OCI-LY3 (cell line): ENCODE results near the gene JAK2.

ENCODE experiments used
- H2AFZ ChIP-seq: fragments of 200-600, 300-600 bp; shearing (Covaris generic); 2 replicates; pipeline ENCODE4 v1.6.0; 2014; ENCODE audit warnings: antibody characterized with exemption, low read depth, low read length
- H3K27ac ChIP-seq: fragments of 200-600, 300-600 bp; sonication (generic); 2 replicates; pipeline ENCODE4 v1.5.1; 2014; ENCODE audit warnings: mild to moderate bottlenecking, low read length, moderate library complexity, mixed read lengths
- H3K27me3 ChIP-seq: fragments of 200-600, 300-600 bp; sonication (generic); 2 replicates; pipeline ENCODE4 v1.6.1; 2014; ENCODE audit warnings: low read depth, low read length, mixed read lengths
- H3K36me3 ChIP-seq: fragments of 200-600, 300-600 bp; sonication (generic); replicated peaks from 2 replicates; pipeline ENCODE3; 2014; ENCODE audit warnings: low read depth, low read length, mixed read lengths
- H3K4me1 ChIP-seq: fragments of 300-600, 200-600 bp; sonication (generic); 2 replicates; pipeline ENCODE4 v1.6.1; 2014; ENCODE audit warnings: low read length, mixed read lengths
- H3K4me2 ChIP-seq: fragments of 200-600, 300-600 bp; sonication (generic); 2 replicates; pipeline ENCODE4 v1.6.1; 2014; ENCODE audit warnings: low read length, mixed read lengths
- H3K4me3 ChIP-seq: fragments of 300-600, 200-600 bp; sonication (generic); 2 replicates; pipeline ENCODE4 v1.5.1; 2014; ENCODE audit warnings: antibody characterized with exemption, mild to moderate bottlenecking, low read length, moderate library complexity
- H3K79me2 ChIP-seq: fragments of 300-600, 200-600 bp; shearing (Covaris generic); 2 replicates; pipeline ENCODE4 v1.6.1; 2014; ENCODE audit warnings: mild to moderate bottlenecking, low read length, mixed read lengths
- H3K9ac ChIP-seq: fragments of 300-600, 200-600 bp; shearing (Covaris generic); 2 replicates; pipeline ENCODE4 v1.6.0; 2014; ENCODE audit warnings: mild to moderate bottlenecking, low read length, moderate library complexity
- H3K9me3 ChIP-seq: fragments of 200-600, 300-600 bp; shearing (Covaris generic); 2 replicates; pipeline ENCODE4 v1.6.1; 2014; ENCODE audit warnings: low read length, mixed read lengths; ENCODE audit not compliant: insufficient read depth
- H4K20me1 ChIP-seq: fragments of 200-600, 300-600 bp; sonication (generic); 2 replicates; pipeline ENCODE4 v1.6.1; 2016; ENCODE audit warnings: low read length, mixed read lengths; ENCODE audit not compliant: insufficient read depth
- EZH2phosphoT487 ChIP-seq: fragments of 200-600 bp; shearing (Covaris generic); IDR thresholded peaks from 2 replicates; pipeline ENCODE4 v1.6.1; 2018; ENCODE audit warnings: antibody characterized with exemption, mixed run types, low read depth
- TF ChIP-seq, protein P1 (sequence below): fragments of 200-600, 300-600 bp; sonication (generic); IDR thresholded peaks from 2 replicates; pipeline ENCODE4 v1.5.1; 2014; ENCODE audit warnings: antibody characterized with exemption, low read length, low read depth

JAK2 gene

DNA sequence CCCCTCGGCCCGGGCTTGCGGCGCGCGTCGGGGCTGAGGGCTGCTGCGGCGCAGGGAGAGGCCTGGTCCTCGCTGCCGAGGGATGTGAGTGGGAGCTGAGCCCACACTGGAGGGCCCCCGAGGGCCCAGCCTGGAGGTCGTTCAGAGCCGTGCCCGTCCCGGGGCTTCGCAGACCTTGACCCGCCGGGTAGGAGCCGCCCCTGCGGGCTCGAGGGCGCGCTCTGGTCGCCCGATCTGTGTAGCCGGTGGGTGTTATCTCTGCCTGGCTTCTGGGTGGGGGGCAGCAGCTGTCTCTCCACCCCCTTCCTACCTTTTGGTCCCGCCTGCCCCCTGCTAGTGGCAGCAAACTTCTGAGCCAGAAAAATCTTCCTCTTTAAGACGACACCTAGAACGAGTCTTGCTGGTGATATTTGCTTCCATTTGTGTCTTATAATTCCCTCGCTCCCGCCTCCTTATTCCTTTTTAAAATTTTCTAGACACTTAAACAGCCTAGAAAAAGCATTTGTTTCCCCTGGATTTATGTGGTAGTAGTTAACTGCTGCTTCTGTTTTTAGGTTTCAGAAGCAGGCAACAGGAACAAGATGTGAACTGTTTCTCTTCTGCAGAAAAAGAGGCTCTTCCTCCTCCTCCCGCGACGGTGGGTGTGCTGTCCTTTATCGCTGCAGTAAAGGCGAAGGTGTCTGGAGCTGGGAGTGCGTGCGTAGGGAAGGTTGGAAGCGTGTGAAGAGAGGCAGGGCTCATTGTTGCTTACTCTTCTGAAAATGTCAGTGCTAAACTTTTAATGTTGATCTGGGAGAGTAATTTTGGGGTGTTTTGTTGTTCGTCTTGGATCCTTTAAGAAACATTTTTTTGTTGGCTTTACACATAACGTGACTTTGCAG, 554 bp downstream of the JAK2 start:
- Histone ChIP-seq H3K4me2 (peak overlapping the region; percentile 71), H3K4me1 (peaks cover 38% of the 10 kb centered on the region), H2AFZ (0 out of 2 replicates have a peak overlapping the region, but pooled peaks have one; percentile 43), H3K27me3 (no peaks in the 10 kb centered on the region), H3K9ac (peak overlapping the region; percentile 83), H3K4me3 (peak overlapping the region; percentile 79), H3K79me2 (peaks cover 8% of the 10 kb centered on the region), H3K36me3 (no peaks in the 10 kb centered on the region), H3K27ac (peak overlapping the region; percentile 78), H4K20me1 (0 out of 2 replicates have a peak, but pooled peaks cover 4% of the 10 kb centered on the region), H3K9me3 (no peaks in the 10 kb centered on the region)
- TF ChIP-seq EZH2phosphoT487: no peak
- TF ChIP-seq, protein P1, sequence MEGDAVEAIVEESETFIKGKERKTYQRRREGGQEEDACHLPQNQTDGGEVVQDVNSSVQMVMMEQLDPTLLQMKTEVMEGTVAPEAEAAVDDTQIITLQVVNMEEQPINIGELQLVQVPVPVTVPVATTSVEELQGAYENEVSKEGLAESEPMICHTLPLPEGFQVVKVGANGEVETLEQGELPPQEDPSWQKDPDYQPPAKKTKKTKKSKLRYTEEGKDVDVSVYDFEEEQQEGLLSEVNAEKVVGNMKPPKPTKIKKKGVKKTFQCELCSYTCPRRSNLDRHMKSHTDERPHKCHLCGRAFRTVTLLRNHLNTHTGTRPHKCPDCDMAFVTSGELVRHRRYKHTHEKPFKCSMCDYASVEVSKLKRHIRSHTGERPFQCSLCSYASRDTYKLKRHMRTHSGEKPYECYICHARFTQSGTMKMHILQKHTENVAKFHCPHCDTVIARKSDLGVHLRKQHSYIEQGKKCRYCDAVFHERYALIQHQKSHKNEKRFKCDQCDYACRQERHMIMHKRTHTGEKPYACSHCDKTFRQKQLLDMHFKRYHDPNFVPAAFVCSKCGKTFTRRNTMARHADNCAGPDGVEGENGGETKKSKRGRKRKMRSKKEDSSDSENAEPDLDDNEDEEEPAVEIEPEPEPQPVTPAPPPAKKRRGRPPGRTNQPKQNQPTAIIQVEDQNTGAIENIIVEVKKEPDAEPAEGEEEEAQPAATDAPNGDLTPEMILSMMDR: no peak

DNA sequence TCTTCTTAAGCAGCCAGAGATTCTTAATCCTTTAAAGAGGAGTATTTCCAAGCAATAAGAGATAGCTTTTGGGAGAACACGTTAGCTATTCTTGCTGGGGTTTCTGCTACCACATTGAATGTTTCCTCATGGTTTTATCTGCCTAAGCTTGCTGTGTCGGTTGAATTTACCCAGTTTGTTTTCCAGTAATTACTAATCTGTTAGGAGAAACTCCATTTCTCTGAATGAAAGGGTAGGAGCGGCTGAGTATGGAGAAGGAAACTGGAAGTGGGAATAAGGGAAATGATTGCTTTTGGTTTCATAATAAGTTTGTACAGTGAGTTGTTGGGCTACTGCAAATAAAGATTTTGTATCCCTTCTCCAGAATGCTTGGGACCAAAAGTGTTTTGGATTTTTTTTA, 1.2 kb downstream of the JAK2 start:
- Histone ChIP-seq H3K9ac (peak overlapping the region; percentile 83), H3K9me3 (no peaks in the 10 kb centered on the region), H3K79me2 (peaks cover 8% of the 10 kb centered on the region), H3K4me1 (peaks cover 37% of the 10 kb centered on the region), H3K27me3 (no peaks in the 10 kb centered on the region), H3K4me3 (peak overlapping the region; percentile 79), H3K27ac (peak overlapping the region; percentile 78), H4K20me1 (0 out of 2 replicates have a peak, but pooled peaks cover 4% of the 10 kb centered on the region), H2AFZ (no peak overlapping the region), H3K36me3 (no peaks in the 10 kb centered on the region), H3K4me2 (peak overlapping the region; percentile 71)
- TF ChIP-seq, protein P1: no peak
- no peak for TF ChIP-seq EZH2phosphoT487

DNA sequence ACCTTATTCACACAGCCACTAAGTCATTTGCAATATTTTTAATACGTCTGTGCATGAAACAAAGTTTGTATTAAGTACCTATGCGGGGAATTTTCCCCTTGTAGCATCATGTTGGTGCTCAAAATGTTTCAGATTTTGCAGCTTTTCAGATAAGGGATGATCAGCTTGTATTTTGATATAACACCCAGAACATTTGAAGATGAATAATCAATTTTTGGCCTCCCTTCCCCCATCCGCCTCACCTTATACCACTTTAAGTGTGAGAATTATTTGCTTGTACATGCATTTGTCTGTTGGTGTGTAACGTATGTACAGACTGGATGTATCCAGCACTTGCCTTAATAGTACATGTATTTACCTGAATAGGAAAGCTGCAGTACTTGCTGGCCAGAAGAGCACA, 1.7 kb downstream of the JAK2 start:
- Histone ChIP-seq H4K20me1 (0 out of 2 replicates have a peak, but pooled peaks cover 4% of the 10 kb centered on the region), H3K9me3 (no peaks in the 10 kb centered on the region), H3K36me3 (peaks cover 2% of the 10 kb centered on the region), H3K4me3 (peak overlapping the region; percentile 79), H3K79me2 (peaks cover 8% of the 10 kb centered on the region), H3K27me3 (no peaks in the 10 kb centered on the region), H3K9ac (no peak overlapping the region), H3K27ac (no peak overlapping the region), H3K4me1 (peaks cover 37% of the 10 kb centered on the region), H2AFZ (no peak overlapping the region), H3K4me2 (peak overlapping the region; percentile 71)
- no peak for TF ChIP-seq EZH2phosphoT487
- TF ChIP-seq, protein P1: no peak

DNA sequence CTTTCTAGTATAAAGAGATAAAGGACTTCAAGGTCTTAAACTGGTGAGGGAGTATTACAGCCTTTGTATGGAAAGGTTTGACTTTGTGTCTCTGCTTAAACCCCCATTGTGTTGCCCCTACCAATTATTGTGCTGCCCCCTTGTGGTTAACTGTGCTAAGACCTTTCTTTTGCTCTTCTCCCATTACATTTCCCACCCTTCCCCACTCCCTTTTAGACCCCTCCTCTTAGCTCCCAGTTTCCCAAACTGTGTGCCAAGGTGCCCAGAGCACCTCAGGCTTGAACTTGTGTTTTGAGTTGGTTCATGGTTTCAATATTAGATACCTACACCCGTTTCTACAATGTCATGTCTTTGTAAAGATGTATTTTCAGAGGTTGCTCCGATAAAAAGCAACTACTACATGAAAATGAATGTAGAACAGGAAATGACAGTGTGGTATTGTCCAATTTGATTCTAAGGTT, 2.9 kb downstream of the JAK2 start:
- H3K4me1 ChIP-seq: peaks cover 26% of the 10 kb centered on the region
- no peak overlapping the region for H3K4me2 ChIP-seq
- H3K79me2 ChIP-seq: peaks cover 8% of the 10 kb centered on the region
- no peaks in the 10 kb centered on the region for H3K9me3 ChIP-seq
- no peak overlapping the region for H3K9ac ChIP-seq
- no peaks in the 10 kb centered on the region for H3K27me3 ChIP-seq
- no peak overlapping the region for H2AFZ ChIP-seq
- no peak overlapping the region for H3K27ac ChIP-seq
- H3K4me3 ChIP-seq: no peak overlapping the region
- peaks cover 14% of the 10 kb centered on the region for H3K36me3 ChIP-seq
- no peak for TF ChIP-seq EZH2phosphoT487
- TF ChIP-seq, protein P1: peak; percentile 91
- H4K20me1 ChIP-seq: 0 out of 2 replicates have a peak, but pooled peaks cover 4% of the 10 kb centered on the region
